ENCODE results near the gene MYO1F. TPM values are rescaled to one million over a fixed set of nuclear protein-coding genes. Genes with fewer than 3 reads are reported as not detected.
"Not testable (repeated sequence)": the region's sequence is repeated elsewhere in the genome, so short reads cannot be mapped to it uniquely, and the experiment has no call there.

The MYO1F gene
- polyA plus RNA-seq, 4 donors = 3.8 to 9.9 (median 7.4) TPM

DNA sequence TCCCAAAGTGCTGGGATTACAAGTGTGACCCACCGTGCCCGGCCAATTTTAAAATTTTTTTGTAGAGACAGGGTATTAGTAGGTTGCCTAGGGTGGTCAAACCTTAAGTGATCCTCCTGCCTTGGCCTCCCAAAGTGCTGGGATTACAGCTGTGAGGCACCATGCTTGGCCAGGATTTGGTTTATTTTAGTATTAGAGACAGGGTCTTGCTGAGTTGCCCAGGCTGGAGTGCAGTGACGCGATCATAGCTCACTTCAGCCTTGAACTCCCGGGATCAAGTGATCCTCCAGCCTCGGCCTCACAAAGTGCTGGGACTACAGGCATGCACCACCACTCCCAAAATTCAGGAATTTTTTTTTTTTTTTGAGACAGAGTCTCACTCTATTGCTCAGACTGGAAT lies 57.9 kb downstream of the MYO1F start:
- no peak for DNase-seq (ENCODE audit: low read depth in 4 of 4, low spot score in 3 of 4)

DNA sequence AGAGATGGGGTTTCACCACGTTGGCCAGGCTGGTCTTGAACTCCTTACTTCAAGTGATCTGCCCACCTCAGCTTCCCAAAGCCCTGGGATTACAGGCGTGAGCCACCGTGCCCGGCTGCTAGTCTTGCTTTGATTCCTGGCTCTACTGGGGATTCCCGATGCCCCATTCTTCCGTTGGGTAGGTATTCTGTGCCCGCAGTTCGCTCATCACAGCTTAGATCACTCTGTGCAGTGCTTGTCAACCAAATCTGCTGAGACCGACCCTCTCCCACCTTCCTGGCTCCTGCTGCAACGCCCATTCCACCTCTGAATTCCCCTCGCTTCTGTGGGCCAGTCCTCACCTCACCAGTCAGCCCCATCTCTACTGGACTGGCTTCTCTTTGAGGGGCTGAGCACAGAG lies 58.7 kb downstream of the MYO1F start:
- no peak for DNase-seq (ENCODE audit: low read depth in 4 of 4, low spot score in 3 of 4)

DNA sequence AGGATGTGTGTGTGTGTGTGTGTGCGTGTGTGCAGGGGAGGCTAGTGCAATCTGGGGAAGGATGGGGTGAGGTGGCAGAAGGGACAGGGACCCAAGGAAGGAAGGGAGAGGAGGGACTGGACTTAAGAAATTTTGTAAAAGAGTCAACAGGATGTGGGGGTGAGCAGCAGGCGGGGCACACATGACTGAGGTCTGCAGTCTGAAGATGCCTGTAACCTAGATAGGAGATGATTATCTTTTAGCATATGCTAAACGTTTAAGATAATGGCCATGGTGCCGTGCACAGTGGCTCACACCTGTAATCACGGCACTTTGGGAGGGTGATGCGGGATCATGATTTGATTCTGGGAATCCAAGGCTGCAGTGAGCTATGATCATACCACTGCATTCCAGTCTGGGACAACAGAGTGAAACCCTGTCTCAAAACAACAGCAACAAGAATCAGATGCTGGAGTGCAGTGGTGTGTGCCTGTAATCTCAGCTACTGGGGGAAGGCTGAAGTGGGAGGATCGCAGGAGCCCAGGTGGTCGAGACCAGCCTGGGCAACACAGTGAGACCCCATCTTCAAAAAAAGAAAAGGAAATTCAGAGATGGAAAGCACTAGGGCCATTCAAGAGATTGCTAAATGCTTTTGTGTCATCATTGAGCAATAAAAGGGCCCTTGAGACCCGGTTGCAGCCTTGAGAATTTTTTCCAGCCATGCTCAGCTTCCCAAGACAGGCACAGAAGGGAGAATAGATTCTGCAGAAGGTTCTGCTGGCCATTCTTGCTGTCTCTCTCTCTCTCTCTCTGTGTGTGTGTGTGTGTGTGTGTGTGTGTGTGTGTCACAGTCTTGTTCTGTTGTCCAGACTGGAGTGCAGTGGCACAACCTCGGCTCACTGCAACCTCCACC lies 59.4 kb downstream of the MYO1F start:
- no peak for DNase-seq (ENCODE audit: low read depth in 4 of 4, low spot score in 3 of 4)

DNA sequence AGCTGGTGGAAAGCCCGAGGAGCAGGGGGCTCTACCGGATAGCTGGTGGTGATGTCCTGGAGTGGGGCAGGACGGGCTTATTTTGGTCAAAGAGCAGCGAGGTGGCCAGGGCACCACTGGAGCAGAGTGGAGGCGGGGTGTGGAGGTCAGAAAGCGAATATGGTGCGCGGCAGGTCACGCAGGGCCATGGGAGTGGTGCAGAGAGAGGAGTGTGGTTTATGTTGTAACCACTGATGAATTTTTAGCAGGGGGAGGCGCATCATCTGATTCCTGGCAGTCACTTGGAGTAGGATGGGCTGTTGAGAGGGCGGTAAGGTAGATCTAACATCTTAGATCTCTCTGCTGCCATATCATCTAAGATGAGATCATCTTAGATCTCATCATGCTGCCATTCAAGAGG lies 61.9 kb downstream of the MYO1F start:
- DNase-seq (ENCODE audit: low read depth in 4 of 4, low spot score in 3 of 4) = no peak

DNA sequence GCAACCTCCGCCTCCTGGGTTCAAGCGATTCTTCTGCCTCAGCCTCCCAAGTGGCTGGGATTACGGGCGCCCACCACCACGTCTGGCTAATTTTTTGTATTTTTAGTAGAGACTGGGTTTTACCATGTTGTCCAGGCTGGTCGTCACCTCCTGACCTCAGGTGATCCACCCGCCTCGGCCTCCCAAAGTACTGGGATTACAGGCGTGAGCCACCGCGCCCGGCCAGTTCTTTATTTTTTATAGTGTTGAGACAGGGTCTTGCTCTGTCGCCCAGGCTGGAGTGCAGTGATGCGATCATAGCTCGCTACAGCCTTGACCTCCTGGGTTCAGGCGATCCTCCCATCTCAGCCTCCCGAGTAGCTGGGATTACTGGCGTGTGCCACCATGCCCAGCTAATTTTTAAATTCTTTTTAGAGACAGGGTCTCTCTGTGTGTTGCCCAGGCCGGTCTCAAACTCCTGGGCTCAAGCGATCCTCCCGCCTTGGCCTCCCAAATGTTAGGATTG lies 62.7 kb downstream of the MYO1F start:
- DNase-seq (ENCODE audit: low read depth in 4 of 4, low spot score in 3 of 4) = not testable (repeated sequence)

DNA sequence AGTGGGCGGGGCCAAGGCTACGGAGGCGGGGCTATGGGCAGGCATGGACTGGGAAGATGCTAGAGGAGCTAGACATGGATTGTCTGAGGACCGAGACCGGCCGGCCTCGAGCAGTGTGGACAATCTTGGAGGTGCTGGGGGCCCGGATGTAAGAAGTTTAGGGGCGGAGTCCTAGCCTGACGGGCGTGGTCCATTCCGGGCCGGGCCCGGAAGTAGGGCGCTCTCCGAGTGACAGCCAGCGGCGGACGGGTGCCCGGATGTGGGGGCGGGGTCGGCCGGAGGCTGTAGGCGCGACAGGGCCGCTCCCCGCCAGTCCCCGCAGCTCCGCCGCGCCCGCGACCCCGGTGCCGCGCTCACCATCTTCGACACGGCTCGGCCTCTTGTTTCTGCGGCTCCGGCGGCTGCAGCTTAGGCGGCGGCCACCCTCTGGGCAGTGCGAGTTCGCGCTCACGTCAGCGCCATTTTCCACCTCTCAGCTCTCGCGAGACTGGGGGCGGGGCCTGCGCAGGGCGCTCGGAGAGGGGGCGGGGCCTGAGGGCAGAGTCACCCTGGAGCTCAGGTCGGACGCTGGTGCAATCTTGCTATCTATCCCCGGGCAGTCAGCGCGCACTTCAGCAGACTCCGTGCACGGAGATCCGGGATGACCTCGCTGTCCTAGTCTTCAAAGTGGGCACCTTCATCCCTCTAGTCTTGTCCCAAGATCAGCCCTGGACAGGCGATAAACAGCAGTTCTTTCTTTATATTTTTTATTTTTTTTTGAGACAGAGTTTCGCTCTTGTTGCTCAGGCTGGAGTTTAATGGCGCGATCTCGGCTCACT lies 63.3 kb downstream of the MYO1F start, which contains the start of gene ZNF414:
Gene ZNF414, minus strand, starts transcription at position 481 of the 818 bp plus-strand sequence. Its CDS starts 121 bp downstream, at position 360.
- peak; percentile 85 to 90 (median 90) for DNase-seq (ENCODE audit: low read depth in 4 of 4, low spot score in 3 of 4)

DNA sequence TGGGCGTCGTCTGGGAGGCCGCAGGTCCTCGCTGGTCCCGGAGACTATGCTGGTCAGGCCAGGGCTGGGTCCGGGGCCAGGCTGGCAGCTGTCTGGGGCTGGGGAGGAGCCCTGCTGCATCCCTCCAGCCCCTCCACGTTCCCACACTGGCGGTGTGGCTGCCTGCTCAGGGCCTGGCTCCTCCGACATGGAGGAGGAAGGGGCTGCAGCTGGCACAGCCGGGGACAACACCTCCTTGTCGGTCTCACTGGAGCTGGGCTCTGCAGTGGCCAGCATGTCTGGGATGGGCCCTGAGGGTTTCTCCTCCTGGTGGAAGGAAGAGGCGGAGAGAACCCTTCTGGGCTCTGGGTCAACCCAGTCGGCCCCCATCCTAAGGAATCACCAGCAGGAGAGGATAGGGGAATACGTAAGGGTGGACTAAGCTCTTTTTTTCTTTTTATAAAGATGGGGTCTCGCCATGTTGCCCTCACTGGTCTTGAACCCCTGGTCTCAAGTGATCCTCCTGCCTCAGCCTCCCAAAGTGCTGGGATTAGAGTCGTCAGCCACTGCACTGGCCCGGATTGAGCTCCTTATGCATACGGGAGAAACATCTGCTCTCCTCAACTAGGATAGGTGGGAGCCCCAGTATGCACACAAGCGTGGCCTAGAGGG lies 64.1 kb downstream of the MYO1F start:
- DNase-seq (ENCODE audit: low read depth in 4 of 4, low spot score in 3 of 4) = no peak

DNA sequence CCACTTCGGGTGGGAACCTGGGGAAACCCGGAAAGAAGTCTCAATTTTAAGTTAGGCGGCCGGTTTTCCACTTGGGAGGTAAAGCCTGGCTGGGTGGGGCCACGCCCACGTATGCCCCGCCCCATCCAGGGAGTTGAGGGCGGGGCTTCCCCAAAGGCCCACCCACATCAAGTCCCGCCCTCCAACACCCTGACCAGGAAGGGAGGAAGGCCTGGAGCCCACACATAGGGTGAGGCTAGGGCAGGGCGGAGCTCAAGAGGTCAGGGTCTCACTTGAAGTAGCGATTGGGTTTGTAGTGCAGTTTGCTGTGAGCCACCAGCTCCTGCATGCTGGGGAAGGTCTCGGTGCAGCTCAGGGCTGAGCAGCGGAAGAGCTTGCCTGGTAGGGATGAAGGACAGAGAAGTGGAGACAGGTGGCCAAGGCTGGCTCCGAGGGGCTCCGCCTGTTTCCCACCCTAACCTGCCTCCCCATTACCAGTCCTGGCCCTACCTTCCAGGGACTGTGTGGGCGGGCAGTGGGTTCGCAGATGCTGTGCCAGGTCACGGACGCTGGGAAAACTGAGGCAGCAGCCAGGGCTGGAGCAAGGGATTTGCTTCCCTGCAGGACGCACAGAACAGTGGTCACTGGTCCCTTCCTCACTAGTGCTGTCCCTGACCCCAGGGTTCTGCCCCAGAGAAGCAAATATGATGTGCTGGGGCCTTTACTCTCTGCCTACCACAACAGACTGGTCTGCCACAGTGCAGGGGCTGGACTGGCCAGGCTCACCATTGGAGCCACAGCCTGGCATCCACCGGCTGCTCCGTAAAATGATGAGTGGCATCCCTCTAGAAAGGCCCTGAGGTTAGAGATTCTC lies 64.9 kb downstream of the MYO1F start:
- no peak for DNase-seq (ENCODE audit: low read depth in 4 of 4, low spot score in 3 of 4)

DNA sequence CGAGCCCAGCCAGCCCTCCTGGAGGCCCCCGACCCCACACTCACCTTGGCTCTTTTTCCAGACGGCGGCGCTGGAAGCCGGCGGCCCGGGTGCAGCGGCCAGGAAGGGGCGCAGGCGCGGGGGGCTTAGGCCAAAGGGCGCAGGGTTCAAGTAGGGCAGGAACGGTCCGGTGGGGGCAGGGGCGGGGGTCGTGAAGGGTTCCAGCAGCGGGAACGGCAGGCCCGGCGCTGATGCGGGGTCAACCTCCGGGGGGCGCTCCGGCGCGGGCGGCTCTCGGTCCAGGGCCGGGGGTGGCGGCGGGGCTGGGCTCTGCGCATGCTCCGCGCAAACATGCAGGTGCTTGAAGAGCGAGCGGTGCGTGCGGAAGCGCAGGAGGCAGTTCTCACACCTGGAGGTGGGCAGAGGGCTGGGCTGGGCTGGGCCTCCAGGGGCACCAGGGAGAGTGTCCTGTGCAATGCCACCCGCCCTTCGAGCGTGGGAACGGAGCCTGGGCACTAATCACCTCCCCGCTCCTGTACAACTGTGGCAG lies 65.6 kb downstream of the MYO1F start:
- no peak for DNase-seq (ENCODE audit: low read depth in 4 of 4, low spot score in 3 of 4)

DNA sequence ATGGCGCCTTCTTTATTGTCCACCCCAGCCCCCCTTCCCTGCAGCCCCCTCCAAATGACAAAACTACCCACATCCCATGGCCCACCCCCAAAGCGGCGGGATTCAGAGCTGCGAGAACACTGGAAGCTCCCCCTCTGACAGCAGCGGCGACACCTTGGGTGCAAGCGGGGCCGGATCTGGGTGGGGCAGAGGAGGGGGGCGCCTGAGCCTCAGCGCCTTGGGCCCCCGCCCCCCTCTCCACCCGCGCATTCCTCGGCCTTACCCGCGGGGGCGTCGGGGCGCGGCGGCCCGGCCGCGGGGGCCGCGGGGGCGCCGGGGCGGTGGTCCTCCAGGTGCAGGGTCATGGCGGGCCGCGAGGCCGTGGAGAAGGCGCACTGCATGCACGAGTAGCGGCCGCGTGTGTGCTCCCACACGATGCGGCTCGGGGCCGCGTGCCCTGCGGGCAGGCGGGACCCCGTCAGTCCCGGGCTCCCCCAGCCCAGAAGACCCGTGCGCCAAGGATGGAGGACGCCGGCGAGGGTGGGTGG lies 66.6 kb downstream of the MYO1F start:
- DNase-seq (ENCODE audit: low read depth in 4 of 4, low spot score in 3 of 4) = no peak

DNA sequence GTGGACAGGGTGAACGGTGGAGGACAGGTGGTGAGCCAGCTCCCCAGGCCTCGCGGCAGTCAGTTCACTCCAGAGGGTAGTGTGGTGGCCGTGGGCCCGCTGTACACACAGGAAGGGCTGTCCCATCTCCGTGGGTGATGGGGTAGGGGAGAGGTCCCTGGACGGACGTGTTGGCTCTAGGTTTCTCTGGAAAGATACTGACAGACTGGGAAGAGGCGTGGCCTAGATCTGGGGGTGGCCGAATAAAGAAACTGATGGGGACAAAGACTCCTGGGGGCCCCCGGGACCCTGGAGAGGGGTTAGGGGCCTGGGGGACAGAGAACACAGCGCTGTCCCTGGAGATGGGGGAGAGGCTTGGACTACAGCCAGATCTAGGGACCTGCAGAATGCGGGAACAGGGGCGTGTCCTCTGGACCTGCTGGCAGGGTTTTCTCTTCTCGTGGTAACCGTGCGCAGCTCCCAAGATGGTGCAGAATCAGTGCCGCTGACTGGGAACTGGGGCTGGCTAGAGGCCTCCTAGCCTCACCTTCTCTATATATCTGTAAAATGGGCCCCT lies 70.8 kb downstream of the MYO1F start:
- no peak for DNase-seq (ENCODE audit: low read depth in 4 of 4, low spot score in 3 of 4)

DNA sequence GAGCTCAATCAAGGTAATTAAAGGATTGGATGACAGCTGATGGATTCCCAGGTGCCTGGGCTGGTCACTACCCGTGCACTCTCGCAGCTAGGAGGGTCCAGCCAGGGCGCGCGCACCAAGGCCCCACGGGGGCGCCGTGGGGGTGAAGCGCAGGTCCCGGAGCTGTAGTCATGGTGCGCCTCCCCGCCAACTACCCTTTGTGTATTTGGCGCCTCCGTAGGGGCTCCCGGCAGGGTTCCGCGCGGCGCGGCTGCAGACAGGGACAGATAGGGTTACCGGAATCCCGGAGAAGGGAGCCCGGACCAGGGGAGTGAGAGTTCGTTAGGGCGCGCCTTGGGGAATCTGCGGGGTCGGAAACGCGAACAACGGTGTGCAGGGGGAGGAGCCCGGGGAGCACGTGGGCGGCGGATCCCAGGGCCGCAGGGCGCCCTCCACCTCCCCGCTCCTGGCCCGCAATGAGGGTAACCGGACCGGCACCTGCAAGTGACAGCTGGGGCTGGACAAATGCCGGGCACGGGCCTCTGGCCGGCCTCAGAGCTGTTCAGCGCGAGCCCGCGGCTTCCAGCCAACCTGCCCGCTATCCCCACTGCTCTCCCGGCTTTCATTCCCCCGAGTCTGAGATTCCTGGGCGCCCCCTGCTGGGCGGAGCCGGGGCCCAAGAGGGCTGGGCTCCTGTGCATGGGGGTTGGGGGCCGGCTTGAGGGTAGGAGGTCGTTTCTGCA lies 71.4 kb downstream of the MYO1F start:
- DNase-seq (ENCODE audit: low read depth in 4 of 4, low spot score in 3 of 4) = peak; percentile 57 to 68 (median 62)

DNA sequence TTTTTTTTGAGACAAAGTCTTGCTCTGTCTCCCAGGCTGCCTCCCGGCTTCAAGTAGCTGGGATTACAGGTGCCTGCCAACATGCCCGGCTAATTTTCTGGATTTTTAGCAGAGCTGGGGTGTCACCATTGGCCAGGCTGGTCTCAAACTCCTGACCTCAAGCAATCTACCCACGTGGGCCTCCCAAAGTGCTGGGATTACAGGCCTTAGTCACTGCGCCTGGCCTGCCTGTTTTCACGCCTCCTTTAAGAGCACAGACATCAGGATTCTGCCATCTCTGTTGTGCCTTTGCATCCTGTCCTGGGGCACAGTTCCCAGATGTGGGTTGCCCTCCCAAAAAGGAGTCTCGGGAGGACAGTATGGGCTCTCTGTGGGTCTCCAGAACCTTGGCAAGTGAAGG lies 72.3 kb downstream of the MYO1F start:
- DNase-seq (ENCODE audit: low read depth in 4 of 4, low spot score in 3 of 4) = no peak

DNA sequence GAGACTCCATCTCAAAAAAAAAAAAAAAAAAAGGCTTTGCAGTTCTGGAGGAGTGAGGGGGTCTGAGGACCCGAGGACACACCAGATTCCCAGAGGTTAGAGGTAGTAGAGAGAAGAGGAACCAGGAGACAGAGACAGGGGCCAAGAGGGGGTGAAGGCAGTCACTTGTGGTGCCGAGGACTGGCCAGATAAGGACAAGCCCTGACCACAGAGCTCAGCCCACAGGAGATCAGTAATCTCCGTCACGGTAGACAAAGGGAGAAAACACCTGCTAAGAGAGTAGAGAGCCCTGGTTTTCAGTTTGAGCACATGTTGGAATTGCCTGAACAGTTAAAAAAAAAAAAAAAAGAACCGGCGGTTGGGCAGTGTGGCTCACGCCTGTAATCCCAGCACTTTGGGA lies 73.1 kb downstream of the MYO1F start:
- DNase-seq (ENCODE audit: low read depth in 4 of 4, low spot score in 3 of 4) = no peak

DNA sequence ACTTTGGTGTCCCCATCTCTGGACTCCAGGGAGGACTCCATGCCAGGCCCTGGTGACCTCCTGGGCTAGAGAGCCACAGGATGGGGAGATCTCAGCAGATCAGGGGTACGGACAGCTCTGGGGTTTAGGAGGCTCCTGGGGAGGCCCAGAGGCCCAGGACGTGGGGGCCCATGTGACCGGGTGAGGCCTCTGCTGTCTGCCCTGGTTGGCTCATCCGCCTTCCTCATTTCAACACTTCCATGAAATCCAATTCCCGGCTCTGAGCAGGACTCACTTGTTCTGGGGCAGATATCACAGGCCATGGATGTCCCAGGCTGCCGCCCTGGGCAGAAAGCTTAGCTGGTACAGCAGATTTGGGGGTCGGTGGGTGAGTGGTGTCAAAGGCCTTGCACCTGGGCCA lies 73.7 kb downstream of the MYO1F start:
- no peak for DNase-seq (ENCODE audit: low read depth in 4 of 4, low spot score in 3 of 4)

DNA sequence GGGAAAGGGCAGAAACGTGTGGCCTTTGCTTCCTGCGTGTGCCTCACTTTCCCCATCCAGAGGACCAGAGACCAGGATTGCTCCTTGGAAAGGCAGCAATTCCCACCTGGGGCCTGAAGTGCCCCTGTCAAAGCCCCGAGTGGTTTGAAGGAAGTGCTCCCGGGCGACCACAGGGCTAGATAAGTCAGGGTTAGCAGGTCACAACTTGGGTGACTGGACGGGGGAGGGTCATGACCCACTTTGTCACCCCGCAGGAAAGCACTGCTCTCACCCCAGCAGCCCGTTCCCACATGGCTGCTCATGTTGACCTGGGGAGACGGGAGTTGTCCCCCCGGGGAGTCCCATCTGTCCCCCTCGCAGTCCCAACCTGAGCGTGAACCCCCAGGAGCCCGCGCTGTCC lies 75.3 kb downstream of the MYO1F start:
- DNase-seq (ENCODE audit: low read depth in 4 of 4, low spot score in 3 of 4) = no peak

DNA sequence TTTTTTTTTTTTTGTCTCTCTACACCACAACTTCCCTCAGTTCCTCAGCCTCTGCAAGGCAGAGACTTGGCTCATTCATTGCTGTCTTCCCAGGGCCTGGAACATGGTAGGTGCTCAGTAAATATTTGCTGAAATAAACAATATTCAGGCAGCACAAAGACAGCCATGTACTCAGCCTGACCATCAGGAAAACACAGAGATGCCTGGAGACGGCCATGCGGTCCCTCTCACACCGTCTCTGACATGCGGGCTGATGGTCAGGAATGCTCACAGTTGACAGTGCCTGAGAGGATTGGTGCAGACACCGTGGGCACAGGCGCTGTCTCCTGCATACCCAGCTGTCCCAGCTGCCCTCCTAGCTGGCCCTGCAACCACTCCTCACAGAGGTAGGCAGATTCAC lies 75.7 kb downstream of the MYO1F start:
- DNase-seq (ENCODE audit: low read depth in 4 of 4, low spot score in 3 of 4) = no peak

DNA sequence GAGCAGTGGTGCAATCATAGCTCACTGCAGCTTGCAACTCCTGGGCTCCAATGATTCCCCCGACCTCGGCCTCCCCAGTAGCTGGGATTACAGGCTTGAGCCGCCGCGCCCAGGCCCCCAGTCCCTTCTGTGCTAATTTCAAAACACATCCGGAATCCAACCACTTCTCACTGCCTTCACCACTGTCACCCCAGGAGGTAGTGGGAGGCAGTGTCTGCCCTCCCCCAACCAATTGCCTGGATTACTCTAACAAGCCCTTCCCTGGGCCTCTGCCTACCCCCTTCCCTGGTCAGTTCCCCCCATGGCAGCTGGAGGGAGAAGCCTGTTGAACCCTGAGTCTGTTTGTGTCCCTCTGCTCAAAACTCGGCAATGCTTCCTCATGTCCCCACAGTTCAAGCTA lies 77.1 kb downstream of the MYO1F start:
- DNase-seq (ENCODE audit: low read depth in 4 of 4, low spot score in 3 of 4) = no peak

All from left renal pelvis (tissue), 4 donors.